HG03521 (cell line): ENCODE results near the gene PIGN.

Experiments used
- ATAC-seq: cut with Tn5 transposase; IDR thresholded peaks from one replicate; pipeline ENCODE4 v1.9.1; 2021; ENCODE audit warnings: mild to moderate bottlenecking, moderate library complexity; ENCODE audit not compliant: unreplicated experiment

PIGN gene

DNA sequence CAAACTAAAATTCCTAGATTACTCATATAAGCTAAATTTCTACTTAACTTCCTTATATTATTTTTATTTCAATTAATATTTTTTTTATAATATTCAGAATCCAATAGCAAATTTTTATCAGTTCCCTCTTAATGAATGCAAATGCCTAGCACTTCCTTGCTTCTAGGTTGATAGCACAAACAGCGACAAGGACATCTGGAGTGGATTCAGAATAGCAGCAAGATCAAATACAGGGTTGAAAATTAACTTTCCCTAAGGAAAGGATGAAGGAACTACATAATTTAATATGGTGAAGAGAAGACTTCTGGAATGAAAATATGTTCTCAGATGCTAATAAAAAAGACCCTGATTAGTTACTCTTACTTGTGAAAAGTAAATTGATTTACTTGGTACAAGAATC is 64.5 kb downstream of the PIGN start:
- no peak for ATAC-seq

DNA sequence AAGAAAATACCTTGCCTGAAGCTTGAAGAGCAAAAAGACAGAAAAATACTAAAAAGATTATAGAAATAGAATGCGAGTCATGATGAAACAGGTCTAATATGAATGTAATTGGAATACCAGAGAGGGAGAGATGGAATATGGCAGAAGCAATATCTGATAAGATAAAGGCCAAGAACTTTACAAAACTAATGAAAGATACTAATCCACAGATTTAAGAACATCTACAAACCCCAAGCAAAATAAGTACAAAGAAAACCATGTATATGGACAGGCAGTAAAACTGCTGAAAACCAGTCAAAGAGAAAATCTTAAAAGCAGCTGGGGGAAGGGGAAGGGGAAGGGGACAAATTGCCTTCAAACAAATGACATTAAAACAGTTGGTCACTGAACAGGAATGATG is 67.0 kb downstream of the PIGN start:
- no peak for ATAC-seq

DNA sequence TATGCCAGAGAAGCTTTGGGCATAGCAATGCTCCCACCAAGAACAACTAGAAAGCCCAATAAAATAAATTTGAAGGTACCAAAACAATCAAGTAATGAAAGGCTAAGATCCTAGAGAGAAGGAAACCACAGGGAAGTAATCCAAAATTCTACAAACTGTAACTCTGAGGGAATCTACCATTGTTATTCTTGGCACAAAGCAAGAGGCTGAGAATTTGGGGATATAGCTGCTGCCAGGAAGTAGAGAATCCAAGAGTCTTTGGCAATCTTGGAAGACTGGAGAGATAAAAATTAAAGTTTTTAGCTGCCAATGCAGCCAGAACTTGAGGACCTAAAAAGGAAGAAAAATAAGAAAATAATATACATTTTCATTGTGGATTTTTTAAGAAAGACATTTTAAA is 68.5 kb downstream of the PIGN start:
- ATAC-seq = no peak

DNA sequence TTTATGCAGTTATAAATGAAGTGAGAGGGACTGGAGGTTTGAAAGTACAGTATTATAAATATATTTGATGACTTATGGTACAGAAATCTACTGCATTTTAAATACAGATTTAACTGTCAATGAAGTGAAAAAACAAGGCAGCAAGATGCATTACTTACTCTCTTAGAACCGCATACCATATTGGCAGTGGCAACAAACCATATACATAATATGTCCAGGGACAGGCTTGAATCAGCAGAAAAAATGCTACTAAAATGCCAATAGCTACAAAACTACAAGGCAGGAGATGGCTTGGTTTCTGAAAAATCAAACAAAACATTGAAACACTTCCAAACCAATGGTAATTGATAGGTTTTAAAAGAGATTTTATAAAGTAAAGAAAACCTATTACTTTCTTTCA is 77.2 kb downstream of the PIGN start:
- no peak for ATAC-seq

DNA sequence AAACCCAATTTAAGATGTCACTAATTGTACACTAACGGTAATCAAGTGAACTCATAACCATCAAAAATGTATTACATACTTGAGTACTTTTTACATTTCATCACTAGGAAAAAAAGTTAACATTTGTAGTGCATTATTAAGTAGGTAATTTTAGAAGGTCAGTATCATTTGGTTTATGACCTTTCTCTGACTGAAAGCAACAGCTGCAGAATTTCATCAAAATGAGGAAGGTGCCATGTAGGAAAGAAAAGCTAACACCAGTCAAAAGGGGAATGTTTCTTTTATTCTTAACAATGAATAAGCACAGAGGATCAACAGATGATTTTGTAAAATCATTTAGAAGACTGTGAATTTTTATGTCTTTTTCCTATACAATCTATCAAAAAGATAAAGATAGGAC is 79.0 kb downstream of the PIGN start:
- no peak for ATAC-seq

DNA sequence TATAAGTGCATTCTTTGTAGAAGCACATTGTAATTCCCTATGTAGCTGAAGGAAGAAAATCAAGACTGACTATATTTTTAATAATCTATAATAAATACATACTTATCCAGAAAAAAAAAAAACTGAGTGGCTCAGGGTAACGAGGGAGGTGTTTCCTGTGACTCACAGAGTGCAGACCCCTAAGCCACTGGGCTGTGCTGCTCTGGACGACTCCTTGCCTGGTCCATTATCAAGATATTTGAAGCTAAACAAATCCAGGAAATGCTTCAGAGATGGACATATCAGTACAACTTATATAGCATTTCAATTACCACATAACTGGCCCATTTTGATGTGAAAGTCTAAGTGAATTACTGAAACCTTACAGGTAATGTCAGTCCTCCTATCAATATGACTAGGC is 80.6 kb downstream of the PIGN start:
- ATAC-seq = no peak

DNA sequence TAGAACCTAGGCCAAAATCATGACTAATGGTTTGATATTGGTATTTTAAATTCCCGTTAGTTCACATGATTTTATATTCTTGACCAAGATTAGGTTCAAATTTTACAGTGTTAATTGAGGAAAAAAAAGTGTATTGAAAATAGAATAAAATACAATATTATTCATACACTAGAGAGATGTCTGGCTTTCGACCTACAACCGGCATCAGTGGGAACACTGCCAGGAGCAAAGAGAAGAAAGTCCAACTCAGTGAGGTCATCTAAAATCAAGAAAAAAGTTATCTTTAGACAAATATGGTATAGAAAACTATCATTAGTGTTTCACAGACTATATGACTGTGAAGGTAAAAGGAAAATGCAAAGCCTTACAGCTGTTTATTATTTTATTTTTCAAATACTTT is 81.5 kb downstream of the PIGN start:
- ATAC-seq = no peak

DNA sequence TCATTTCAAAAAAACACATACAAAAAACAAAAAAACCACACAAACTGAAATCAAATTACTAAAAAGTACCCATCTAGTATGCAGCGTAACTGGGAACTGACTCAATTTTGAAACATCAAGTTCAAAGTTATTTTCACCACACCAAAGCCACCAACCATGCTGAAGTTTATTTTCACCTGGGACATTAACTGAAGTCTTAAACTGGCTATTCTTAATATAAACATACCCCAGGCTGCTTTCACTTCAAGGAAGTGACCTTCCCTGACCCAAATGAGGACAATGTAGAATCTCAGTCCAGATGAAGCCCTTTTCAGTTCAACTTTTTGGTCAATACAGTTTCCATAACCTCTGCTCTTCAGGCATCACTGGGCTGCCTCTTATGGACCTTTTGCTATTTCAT is 84.6 kb downstream of the PIGN start:
- ATAC-seq = no peak

DNA sequence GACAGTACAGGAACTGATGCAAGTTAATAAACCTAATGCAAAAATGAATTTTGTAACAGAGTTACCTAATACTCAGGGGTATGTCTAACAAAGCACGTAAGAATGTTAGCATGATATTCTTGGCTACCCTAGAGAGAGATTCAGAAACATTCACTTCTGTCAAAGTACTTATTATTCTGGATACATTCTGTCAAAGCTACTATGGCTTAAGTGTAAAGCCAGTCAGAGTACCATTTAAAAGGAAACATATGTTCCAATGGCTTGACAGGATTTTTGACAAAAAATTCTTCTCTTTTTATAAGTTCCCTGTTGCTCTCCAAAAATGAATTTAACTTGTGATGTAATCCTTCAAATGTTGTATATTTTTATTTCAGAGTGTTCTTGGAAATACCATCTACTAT is 85.5 kb downstream of the PIGN start:
- ATAC-seq = no peak

DNA sequence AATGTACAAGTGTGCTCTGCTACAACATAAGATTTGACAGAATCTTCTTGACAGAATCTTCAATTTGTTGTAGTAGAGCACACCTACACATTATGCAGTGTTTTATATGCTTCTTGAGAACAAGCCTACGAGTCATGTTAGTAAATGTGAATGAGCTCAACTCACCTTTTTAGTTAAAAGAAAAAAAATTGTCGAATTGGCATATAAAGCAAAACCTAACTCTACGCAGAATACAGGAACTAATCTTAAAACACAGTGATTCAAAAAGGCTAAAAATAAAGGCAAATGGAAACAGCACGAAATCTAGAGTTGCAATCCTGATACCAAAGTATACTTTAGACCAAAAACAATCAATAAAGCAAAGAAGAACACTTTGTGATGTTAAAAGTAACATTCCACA is 87.9 kb downstream of the PIGN start:
- no peak for ATAC-seq

DNA sequence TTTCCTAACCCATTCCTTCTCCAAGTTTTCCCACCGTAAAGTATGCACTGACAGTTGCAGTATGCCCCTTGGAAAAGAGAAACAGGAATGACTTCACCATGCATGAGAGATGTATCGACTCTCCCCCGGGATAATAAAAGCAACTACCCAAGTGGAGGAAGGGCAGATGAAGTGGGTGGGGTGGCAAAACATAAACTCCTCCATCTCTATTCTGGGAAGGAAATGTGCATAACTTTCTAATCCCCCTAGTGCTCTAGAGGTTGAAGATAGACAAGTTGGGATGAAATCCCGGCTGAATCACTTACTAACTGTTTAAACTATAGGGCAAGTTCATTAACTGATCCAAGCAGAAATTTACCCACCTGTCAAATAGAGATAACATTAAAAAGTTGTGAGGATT is 89.2 kb downstream of the PIGN start:
- ATAC-seq = no peak

DNA sequence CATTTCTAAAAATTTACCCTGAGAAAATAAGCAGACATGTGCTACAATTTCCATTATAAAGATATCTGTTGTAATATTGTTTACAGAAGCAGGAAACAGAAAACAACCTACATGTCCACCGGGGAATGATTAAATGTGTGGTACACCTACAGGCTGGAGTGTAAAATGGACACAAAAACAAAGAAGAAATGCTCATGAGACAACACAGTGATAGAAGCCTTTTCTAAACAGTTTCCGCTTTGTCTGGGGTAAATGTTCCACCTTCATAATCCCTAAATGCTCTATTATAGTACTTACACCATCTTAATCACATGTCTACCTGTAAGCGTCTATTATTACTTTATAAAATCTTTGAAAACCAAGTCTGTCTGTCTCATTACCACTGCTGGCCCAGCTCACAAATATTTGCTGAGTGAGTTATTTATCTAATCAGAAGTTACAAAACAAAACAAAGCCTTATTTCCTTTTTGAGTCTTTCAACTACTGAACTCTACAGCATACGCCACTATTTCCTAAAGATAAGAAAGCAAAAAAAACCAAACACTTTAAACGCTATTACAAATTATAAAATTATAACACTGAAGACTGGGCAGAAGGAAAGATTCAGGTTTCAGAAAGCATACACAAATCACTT is 95.3 kb downstream of the PIGN start:
- no peak for ATAC-seq

DNA sequence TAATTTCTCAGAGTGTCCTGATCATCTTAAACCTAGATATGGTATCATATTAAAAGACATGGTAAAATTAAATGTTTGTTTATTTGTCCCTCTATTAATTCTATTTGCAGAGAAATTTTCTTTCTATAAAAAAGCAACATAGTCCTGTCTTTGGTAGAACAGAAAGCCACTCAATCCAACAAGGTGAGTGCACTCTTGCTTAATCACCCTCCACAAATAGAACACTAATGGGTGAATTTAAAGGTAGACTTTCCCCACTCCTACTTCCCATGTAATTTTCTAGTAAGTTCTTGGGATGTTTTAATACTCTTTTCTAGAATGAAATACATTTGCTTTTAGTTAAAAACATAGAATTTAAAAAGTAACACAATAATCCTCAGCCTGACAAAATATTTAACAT is 97.7 kb downstream of the PIGN start:
- ATAC-seq = no peak

DNA sequence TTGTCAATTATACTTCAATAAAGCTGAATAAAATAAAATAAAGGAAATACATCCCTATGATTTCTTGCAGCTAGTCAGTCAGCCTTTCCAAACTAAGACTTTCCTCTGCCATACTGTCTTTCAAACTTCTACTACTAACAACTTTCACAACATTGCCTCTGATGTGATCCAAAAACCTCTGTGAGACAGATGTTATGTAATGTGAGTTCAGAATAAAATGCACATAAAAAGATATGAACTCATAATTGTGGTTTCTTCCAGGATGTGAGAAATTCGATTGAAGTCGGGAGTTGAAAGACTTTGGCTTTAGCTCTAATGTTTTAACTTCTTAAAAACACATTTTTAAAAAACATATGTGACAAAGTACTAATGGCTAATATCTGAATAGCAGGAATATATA is 98.7 kb downstream of the PIGN start:
- no peak for ATAC-seq

DNA sequence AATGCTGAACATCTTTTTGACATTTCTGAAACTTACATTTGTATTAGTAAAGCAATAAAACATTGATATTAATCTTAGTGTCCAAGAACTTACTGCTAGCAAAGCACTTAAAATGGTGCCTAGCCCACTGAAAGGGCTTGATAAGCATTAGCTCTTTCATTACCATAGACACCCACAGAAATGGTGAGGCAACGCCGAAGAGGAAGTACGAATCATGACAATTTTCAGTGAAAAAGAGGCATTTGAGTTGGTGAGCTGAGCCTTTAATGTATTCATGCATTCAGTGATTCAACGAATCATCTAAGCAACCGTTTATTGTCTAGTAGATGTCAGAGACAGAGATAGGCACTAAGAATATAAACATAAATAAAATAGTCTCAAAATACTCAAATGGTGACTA is 101.1 kb downstream of the PIGN start:
- ATAC-seq = no peak

DNA sequence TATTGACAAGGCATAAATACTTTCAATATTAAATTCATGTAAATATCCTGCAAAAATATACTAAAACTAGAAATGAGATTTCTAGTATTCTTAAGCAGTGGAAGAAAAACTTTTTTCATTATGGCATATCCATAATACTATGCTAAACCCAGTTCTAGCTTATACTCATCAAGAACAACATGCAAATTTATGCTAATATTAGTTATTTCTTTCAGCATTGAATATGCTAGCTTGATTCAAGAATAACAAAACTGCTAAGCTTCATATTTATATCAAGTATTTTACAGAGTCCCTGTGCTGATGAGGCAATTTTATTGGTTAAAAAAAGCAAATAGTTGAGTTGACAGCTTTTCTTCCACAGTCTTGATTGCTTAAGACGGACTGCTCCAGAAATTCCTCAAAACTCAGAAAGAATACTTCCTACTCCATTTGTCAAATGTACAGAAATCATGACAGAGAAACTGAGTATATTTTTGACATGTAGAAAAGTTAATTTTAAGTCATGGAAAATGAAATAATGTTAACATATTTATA is 105.0 kb downstream of the PIGN start:
- ATAC-seq = no peak

DNA sequence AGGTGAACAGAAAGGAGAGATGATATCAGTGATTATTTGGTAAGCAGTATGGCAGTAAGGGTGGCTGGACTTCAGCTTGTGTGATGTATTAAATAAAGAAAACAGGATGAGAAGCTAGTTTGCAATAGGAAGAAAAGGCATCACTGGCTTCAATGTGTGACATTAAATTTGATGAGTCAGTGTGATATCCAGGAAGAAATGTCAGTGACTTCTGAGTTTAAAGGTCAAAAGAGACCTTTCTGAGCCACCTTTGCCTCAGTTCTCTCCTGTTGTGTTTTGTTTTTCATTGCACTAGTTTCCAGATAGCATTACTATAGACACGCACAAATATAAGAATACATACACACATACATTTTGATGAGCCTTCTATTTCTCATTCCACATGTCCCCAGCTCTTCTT is 105.6 kb downstream of the PIGN start:
- ATAC-seq = no peak

DNA sequence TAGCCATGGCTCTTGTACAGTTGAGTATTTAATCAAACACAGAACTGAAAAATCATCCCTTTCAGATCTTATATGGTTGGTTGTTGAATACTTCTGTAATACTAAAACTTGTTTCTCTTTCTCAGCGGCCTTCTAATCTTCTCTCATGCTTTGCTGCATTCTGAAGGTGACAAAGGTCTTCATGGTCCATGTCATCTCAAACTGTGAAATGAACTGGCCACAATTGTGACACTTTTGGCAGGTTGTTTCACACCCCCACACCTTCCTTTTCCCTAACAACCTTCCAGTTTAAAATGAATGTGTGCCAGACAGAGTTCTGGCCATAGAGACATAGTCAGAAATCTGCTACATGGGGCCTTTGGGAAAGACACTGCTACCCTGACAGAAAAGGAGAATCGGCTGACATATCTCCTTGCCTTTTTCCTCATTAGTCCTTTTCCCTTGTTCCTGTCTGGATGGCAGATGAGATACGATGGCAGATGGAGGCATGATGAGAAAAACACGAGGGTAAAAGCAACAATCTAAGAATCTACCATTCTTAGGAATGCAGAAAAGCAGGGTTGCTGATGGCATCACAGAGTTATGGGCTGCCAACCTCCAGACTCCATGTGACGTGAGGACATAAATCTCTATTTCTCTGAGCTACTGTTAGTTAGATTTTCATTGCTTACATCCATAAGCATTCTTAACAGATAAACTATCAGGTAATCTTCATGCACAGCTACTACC is 106.5 kb downstream of the PIGN start:
- ATAC-seq = no peak

DNA sequence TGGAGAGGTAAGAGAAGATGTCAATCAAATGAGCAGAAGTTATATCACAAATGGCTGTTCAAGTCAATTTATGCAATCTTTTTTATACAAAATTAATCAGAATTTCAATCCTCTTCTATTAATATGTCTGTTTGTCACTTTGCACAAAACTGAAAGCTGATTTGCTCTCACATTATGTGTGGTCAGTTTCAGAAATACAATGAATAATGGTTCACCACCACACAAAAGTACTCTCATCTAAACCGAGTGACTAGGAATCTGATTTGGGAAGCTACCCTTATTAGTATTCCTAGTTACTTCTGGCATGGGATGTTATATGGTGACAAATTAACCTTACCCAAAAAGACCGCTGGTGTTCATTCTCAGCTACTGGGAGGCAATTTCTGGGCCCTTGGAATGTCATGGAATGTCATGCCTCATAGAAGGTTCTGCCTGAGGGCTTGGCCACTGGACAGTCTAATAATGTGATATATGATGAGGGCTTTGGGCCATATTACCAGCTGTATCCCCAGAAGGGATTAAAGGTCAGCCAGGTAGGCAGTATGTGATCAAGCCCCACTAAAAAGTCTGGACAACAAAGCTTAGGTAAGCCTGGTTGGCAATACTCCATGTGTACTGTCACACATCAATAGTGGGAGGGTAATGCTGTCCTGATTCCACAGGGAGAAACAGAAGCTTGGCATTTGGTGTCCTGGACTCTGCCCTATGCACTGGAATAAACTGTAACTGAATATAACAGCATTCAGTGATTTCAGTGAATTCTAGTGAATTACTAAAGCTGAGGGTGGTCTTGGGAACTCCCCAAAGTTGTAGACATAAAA is 113.2 kb downstream of the PIGN start:
- no peak for ATAC-seq

DNA sequence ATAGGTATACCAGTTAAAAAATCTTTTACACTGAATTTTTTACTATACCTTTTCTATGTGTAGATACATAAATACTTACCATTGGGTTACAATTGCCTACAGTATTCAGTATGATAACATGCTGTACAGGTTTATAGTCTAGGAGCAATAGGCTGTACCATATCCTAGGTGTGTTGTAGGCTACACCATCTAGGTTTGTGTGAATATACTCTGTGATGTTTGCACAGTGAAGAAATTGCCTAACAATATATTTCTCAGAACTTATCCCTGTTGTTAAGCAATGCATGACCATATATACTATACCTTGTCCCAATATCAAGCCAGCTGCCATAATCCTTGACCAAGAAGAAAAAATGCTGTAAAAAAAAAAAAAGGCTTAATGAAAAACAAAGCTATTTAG is 114.5 kb downstream of the PIGN start:
- no peak for ATAC-seq

DNA sequence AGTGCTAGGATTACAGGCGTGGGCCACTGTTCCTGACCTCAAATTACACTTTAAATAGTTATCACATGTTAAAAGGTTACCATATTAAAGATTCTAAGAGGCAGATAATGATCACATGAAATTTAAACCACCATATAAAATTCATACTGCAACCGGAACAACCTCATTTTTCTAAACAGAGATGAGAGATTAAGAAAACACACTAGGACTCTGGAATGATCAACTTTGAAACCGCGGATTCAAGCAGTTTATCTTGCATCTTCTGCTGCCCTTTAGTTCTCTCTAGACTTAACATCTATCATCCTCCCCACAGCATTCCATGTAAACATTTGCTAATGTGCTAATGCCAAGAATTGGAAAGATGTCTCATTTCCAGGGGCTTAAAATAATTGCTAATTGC is 115.8 kb downstream of the PIGN start:
- no peak for ATAC-seq

DNA sequence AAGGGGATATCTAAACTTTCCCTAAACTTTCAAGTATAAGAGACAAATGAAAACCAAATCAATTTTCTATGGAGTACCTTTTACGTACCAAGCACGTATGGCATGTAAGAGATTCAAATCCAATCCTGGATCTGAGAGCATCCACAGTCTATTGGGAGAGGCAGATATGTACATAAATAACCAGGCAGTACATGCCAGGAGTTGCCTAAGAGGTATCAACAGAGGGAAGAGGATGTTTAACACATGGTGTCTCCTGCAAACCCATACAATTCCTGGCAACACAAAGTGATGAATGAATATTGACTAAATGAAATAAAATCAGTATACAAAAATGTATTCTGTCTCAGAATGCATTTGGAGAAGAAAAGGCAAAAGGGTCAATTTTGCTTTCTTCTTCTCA is 116.6 kb downstream of the PIGN start:
- no peak for ATAC-seq
